Measurements from ENCODE around the gene ZNF778. TPM values are rescaled to one million over a fixed set of nuclear protein-coding genes. Genes with fewer than 3 reads are reported as not detected.

The ZNF778 gene
- total and polyA plus RNA-seq, 2 of the 13 experiments (the other 11 are each of a cell fraction or from before 2014, with no cell fraction given): 3.8 to 7.2 TPM

GRCh38 chr16:89246383-89246902 lies 28.9 kb downstream of the ZNF778 start (continued):
- TF ChIP-seq, protein P1, sequence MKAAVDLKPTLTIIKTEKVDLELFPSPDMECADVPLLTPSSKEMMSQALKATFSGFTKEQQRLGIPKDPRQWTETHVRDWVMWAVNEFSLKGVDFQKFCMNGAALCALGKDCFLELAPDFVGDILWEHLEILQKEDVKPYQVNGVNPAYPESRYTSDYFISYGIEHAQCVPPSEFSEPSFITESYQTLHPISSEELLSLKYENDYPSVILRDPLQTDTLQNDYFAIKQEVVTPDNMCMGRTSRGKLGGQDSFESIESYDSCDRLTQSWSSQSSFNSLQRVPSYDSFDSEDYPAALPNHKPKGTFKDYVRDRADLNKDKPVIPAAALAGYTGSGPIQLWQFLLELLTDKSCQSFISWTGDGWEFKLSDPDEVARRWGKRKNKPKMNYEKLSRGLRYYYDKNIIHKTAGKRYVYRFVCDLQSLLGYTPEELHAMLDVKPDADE (CRISPR knock-in tag; IDR thresholded peaks at IDR 0.05): 0 out of 2 replicates have a peak, but pooled peaks have one; percentile 30
- TF ChIP-seq, protein P2, sequence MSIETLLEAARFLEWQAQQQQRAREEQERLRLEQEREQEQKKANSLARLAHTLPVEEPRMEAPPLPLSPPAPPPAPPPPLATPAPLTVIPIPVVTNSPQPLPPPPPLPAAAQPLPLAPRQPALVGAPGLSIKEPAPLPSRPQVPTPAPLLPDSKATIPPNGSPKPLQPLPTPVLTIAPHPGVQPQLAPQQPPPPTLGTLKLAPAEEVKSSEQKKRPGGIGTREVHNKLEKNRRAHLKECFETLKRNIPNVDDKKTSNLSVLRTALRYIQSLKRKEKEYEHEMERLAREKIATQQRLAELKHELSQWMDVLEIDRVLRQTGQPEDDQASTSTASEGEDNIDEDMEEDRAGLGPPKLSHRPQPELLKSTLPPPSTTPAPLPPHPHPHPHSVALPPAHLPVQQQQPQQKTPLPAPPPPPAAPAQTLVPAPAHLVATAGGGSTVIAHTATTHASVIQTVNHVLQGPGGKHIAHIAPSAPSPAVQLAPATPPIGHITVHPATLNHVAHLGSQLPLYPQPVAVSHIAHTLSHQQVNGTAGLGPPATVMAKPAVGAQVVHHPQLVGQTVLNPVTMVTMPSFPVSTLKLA (IDR thresholded peaks at IDR 0.05): peak; percentile 90
- TF ChIP-seq ZNF562 (CRISPR knock-in tag; IDR thresholded peaks at IDR 0.05; ENCODE audit: borderline replicate concordance): no peak
- TF ChIP-seq HMGXB4 (CRISPR knock-in tag; IDR thresholded peaks at IDR 0.05; ENCODE audit: borderline replicate concordance in 1 of 2, low read depth in 1 of 2): no peak
- TF ChIP-seq ZNF660 (CRISPR knock-in tag; IDR thresholded peaks at IDR 0.05; ENCODE audit: borderline replicate concordance, low read depth): no peak
- peak; percentile 65; the same call in 1 of the 2 replicates for TF ChIP-seq ZFP90 (CRISPR knock-in tag; IDR thresholded peaks at IDR 0.05; ENCODE audit: borderline replicate concordance)
- TF ChIP-seq ZNF317 (CRISPR knock-in tag; IDR thresholded peaks at IDR 0.05): no peak
- peak in 1 of 2 experiments; percentile 46; a peak in 2 of 4 replicates for TF ChIP-seq POLR2A (IDR thresholded peaks at IDR 0.05; ENCODE audit: insufficient read depth in 1 of 2, low read depth in 2 of 2, low read length in 2 of 2)
- no peak; the same call in 1 of the 2 replicates for TF ChIP-seq ZNF761 (CRISPR knock-in tag; conservative IDR thresholded peaks at IDR 0.05)
- 0 out of 2 replicates have a peak, but pooled peaks have one; percentile 32 for TF ChIP-seq KDM6A (CRISPR knock-in tag; IDR thresholded peaks at IDR 0.05; ENCODE audit: low read depth)

All from HepG2 (cell line).